K562 (cell line): Measurements from ENCODE around the gene TMEM63A. TPM values are rescaled to one million over a fixed set of nuclear protein-coding genes. Genes with fewer than 3 reads are reported as not detected.

Experiments
- ATAC-seq: fragments of 200-7000 bp; cut with Tn5 transposase; 3 replicates; pipeline ENCODE4 v1.9.1; 2020; ENCODE audit warnings: moderate library complexity
- BruUV-seq: library from RNA; stranded (reverse); fragments of 400-500 nt; replicated peaks from 2 replicates; lab custom pipeline; 2021; lab: Mats Ljungman, UMichigan
- CTCF ChIA-PET: fragments of 300-600 bp; formaldehyde crosslinking; extraction: SDS; loops from one replicate; lab custom pipeline; 2021; ENCODE audit warnings: low intra/inter-chr PET ratio; lab: Yijun Ruan, JAX
- POLR2A ChIA-PET: fragments of 300-600, 350-650 bp; sonication (Branson Sonifier 250); formaldehyde crosslinking; extraction: SDS; loops from one replicate; lab custom pipeline; 2021; ENCODE audit warnings: antibody characterized with exemption, inconsistent platforms; lab: Yijun Ruan, JAX
- DNase-seq, 4 experiments: peaks; one replicate each; pipeline versions ENCODE4 v3.0.0 to v3.0.0-alpha.2; 2011 to 2018; ENCODE audit warnings: low spot score in 3 of 4, mixed read lengths in 3 of 4; ENCODE audit errors: extremely low read depth in 1 of 4
- FAIRE-seq: peaks from 2 replicates; lab custom pipeline; 2011; peaks lifted over from hg19 to GRCh38; lab: Jason Lieb, UNC
- H2AFZ ChIP-seq: 2 replicates; pipeline ENCODE4 v1.6.0; 2011; ENCODE audit warnings: low read depth, low read length, control low read depth, inconsistent platforms
- H3K27ac ChIP-seq: fragments of 200-600 bp; 3 replicates; pipeline ENCODE4 v1.8.0; 2011; ENCODE audit warnings: low read depth, mild to moderate bottlenecking, control low read depth, inconsistent platforms, low read length, moderate library complexity, mixed read lengths; ENCODE audit errors: extremely low read depth
- H3K27me3 ChIP-seq, 2 experiments: fragments of 300-600 bp in 1 of 2; 2 replicates in 1 of 2; 3 replicates in 1 of 2; pipeline versions ENCODE4 v1.6.0 to v1.8.0; 2011; ENCODE audit warnings: inconsistent platforms in 2 of 2, low read length in 2 of 2, mild to moderate bottlenecking in 1 of 2, mixed read lengths in 1 of 2, moderate library complexity in 1 of 2; ENCODE audit not compliant: control insufficient read depth in 2 of 2, insufficient read depth in 2 of 2
- H3K36me3 ChIP-seq: fragments of 300-600 bp; 3 replicates; pipeline ENCODE4 v1.8.0; 2011; ENCODE audit warnings: mild to moderate bottlenecking, low read length, inconsistent platforms; ENCODE audit not compliant: control insufficient read depth, insufficient read depth
- H3K4me1 ChIP-seq, 2 experiments: fragments of 200-600 bp in 1 of 2; replicated peaks in 1 of 2; 2 replicates in 1 of 2; 3 replicates in 1 of 2; pipeline versions ENCODE4 v1.5.1 to v1.8.0; 2011; ENCODE audit warnings: inconsistent platforms in 2 of 2, low read length in 2 of 2, mild to moderate bottlenecking in 1 of 2, mixed read lengths in 1 of 2, moderate library complexity in 1 of 2; ENCODE audit not compliant: control insufficient read depth in 2 of 2, insufficient read depth in 2 of 2
- H3K4me2 ChIP-seq: 2 replicates; pipeline ENCODE4 v1.6.1; 2011; ENCODE audit warnings: low read length, control low read depth, inconsistent platforms, mixed read lengths; ENCODE audit not compliant: insufficient read depth
- H3K4me3 ChIP-seq: fragments of 200-600 bp; sonication (generic), shearing (Covaris generic); 2 replicates; pipeline ENCODE4 v1.5.1; 2016; ENCODE audit warnings: control low read depth, inconsistent platforms
- H3K79me2 ChIP-seq: fragments of 200-600 bp; 3 replicates; pipeline ENCODE4 v1.8.0; 2011; ENCODE audit warnings: low read length, inconsistent platforms; ENCODE audit not compliant: control insufficient read depth, insufficient read depth
- H3K9ac ChIP-seq, 2 experiments: 2 replicates each; pipeline versions ENCODE4 v1.6.0 to v1.6.1; 2011; ENCODE audit warnings: low read depth in 2 of 2, low read length in 2 of 2, control low read depth in 1 of 2, inconsistent platforms in 1 of 2, mild to moderate bottlenecking in 1 of 2, mixed read lengths in 1 of 2; ENCODE audit not compliant: insufficient read depth in 1 of 2
- H3K9me1 ChIP-seq: one replicate; pipeline ENCODE4 v1.6.0; 2011; ENCODE audit warnings: inconsistent platforms, mild to moderate bottlenecking, low read length, moderate library complexity; ENCODE audit not compliant: control insufficient read depth, insufficient read depth
- H3K9me3 ChIP-seq: replicated peaks from 2 replicates; pipeline ENCODE4 v1.5.1; 2011; ENCODE audit warnings: low read depth, low read length, inconsistent platforms; ENCODE audit not compliant: control insufficient read depth, insufficient read depth
- H4K20me1 ChIP-seq: replicated peaks from 2 replicates; pipeline ENCODE4 v1.6.1; 2011; ENCODE audit warnings: low read length, inconsistent platforms, mixed read lengths; ENCODE audit not compliant: control insufficient read depth, insufficient read depth
- ESRRB ChIP-seq: fragments of 250-450 bp; sonication (Bioruptor Pico); IDR thresholded peaks from 2 replicates; pipeline ENCODE4 v1.5.0; 2020; ENCODE audit warnings: mild to moderate bottlenecking, moderate library complexity, borderline replicate concordance
- SETDB1 ChIP-seq: IDR thresholded peaks from one replicate; pipeline ENCODE4 v1.6.1; 2012; ENCODE audit warnings: low read length, control low read depth, inconsistent platforms
- STAT6 ChIP-seq: sonication (generic); formaldehyde crosslinking; IDR thresholded peaks from 2 replicates; pipeline ENCODE4 v1.8.1; 2023; ENCODE audit warnings: mild to moderate bottlenecking, missing genetic modification reagents
- TRIM24 ChIP-seq, 2 experiments: fragments of 450-650 bp; IDR thresholded peaks; 2 replicates each; pipeline ENCODE4 v1.6.1; 2016
- YBX1 ChIP-seq: fragments of 450-650 bp; IDR thresholded peaks from 2 replicates; pipeline ENCODE4 v1.7.1; 2016; ENCODE audit warnings: mild to moderate bottlenecking
- ZEB2 ChIP-seq: fragments of 450-650 bp; IDR thresholded peaks from 2 replicates; pipeline ENCODE4 v1.6.1; 2016
- ZNF253 ChIP-seq: fragments of 250-450 bp; sonication (Bioruptor Pico); conservative IDR thresholded peaks from 2 replicates; pipeline ENCODE4 v1.6.1; 2021; ENCODE audit warnings: mild to moderate bottlenecking
- WGBS: fragments of 100-300 bp; shearing (Covaris generic); methylation state at CpG from one replicate; pipeline ENCODE4 v1.1.6; 2016; ENCODE audit warnings: low coverage, mixed read lengths; ENCODE audit not compliant: insufficient coverage; ENCODE audit errors: missing lambda C conversion rate; 5-methylcytosine and 5-hydroxymethylcytosine counted together
- in situ Hi-C: fragments of 300-500 bp; cut with MboI; formaldehyde crosslinking; loops from 4 replicates; pipeline ENCODE4 v1.15.0; 2018; ENCODE audit warnings: inconsistent platforms, mixed read lengths
- intact Hi-C: fragments of 100-400 bp; cut with micrococcal nuclease; formaldehyde crosslinking; loops from 2 replicates; pipeline ENCODE4 v1.14.2; 2022
- polyA plus RNA-seq, 8 experiments: library from polyadenylated mRNA; depleted of rRNA in 4 of 8; stranded (reverse) in 5 of 8; unstranded in 3 of 8; fragments of >200 nt; fragmentation: Nextera tagmentation in 2 of 8; fragmentation: Illumina TruSeq in 1 of 8; extraction: Ambion mirVana in 2 of 8; extraction: Trizol in 1 of 8; gene quantifications; 2 replicates each; pipeline versions ENCODE4 v1.2.1 to v1.2.3, GENCODE V29; 2011 to 2014; ENCODE audit warnings: inconsistent platforms in 1 of 8, missing spikeins in 1 of 8
- total RNA-seq, 7 experiments: library from RNA; depleted of rRNA in 6 of 7; stranded (reverse); fragments of >200 nt in 6 of 7; fragmentation: Illumina TruSeq in 2 of 7; extraction: Trizol in 2 of 7; gene quantifications; 2 replicates each; pipeline versions ENCODE4 v1.2.1 to v1.2.3, GENCODE V29; 2011 to 2021; ENCODE audit warnings: low replicate concordance in 1 of 7
- TF ChIP-seq, protein P1 (sequence below): fragments of 250-450 bp; sonication (Bioruptor Pico); IDR thresholded peaks from 2 replicates; pipeline ENCODE4 v1.5.0; 2021; ENCODE audit warnings: mild to moderate bottlenecking, borderline replicate concordance
- TF ChIP-seq, protein P2 (sequence below): fragments of 450-650 bp; IDR thresholded peaks from 2 replicates; pipeline ENCODE4 v1.7.0; 2016; ENCODE audit warnings: borderline replicate concordance

The TMEM63A gene
- total and polyA plus RNA-seq, 9 of the 15 experiments (the other 6 are each of a cell fraction or from before 2014, with no cell fraction given), result 2.0 to 54.6 (median 17.5) TPM

DNA sequence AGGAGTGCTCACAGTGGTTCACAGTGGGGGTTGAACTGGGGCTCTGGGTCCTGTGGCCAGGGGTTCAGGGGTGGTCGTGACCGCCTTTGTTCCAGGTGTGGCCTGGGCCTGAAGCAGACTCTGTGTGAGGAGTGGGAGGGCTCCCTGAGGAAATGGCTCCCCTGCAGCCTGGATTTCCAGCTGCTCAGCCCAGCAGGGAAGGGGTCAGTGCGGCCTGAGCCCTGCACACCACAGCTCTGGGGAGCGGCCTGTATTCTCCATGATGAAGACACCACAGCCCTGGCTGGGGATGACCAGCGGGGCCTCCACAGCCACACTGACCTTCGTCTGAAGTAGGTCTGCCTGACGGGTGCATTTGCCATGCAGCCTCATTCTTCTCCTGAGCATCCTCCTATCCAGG lies 25.2 kb upstream of the TMEM63A start:
- peak; percentile 21; the same call in 2 of the 3 replicates for ATAC-seq
- intact Hi-C loops, result no loop called here
- H3K9me3 ChIP-seq, result no peaks in the 10 kb centered on the region
- H3K4me3 ChIP-seq, result no peak overlapping the region
- whole genome bisulfite sequencing, result 65% methylated on average over 7 of the region's 7 CpGs
- no TSS peak for BruUV-seq
- H3K27ac ChIP-seq, result no peak overlapping the region
- no peaks in the 10 kb centered on the region for H3K27me3 ChIP-seq
- no peak for FAIRE-seq
- H3K4me2 ChIP-seq, result no peak overlapping the region
- TF ChIP-seq STAT6 (CRISPR knock-in tag), result no peak
- TF ChIP-seq, all 486 proteins: peak for 0
- no peaks in the 10 kb centered on the region for H3K79me2 ChIP-seq
- peak overlapping the region in 1 of 2 experiments; percentile 53; a peak in 2 of 4 replicates for H3K9ac ChIP-seq
- in situ Hi-C loops, result no loop called here
- H2AFZ ChIP-seq, result no peak overlapping the region
- H4K20me1 ChIP-seq, result no peaks in the 10 kb centered on the region
- no peak for DNase-seq
- H3K9me1 ChIP-seq, result no peaks in the 10 kb centered on the region
- H3K36me3 ChIP-seq, result no peaks in the 10 kb centered on the region
- ChIA-PET CTCF (no interaction called here), POLR2A (interaction anchor here (0.7 kb wide), 2 partner anchors 9 to 1519 kb away, joined by 3 to 4 read pairs; no protein-coding TSS in a partner anchor)
- H3K4me1 ChIP-seq, result peaks cover 0 to 10% of the 10 kb centered on the region in 2 experiments; a peak in 2 of 5 replicates

GRCh38 chr1:225906467-225906866 lies 24.3 kb upstream of the TMEM63A start:
- Histone ChIP-seq H3K9ac (peak overlapping the region in 1 of 2 experiments; percentile 53; a peak in 2 of 4 replicates), H3K27me3 (no peaks in the 10 kb centered on the region), H3K9me1 (no peaks in the 10 kb centered on the region), H3K36me3 (no peaks in the 10 kb centered on the region), H3K27ac (no peak overlapping the region), H3K4me3 (no peak overlapping the region), H3K4me2 (no peak overlapping the region), H4K20me1 (no peaks in the 10 kb centered on the region), H3K4me1 (peaks cover 0 to 9% of the 10 kb centered on the region in 2 experiments; a peak in 2 of 5 replicates), H3K79me2 (no peaks in the 10 kb centered on the region), H2AFZ (no peak overlapping the region), H3K9me3 (no peaks in the 10 kb centered on the region)
- intact Hi-C loops, result no loop called here
- no peak for DNase-seq
- WGBS, result 71% methylated on average over 6 of the region's 6 CpGs
- peak; percentile 12; the same call in 1 of the 3 replicates for ATAC-seq
- no TSS peak for BruUV-seq
- ChIA-PET POLR2A (interaction anchor here (0.7 to 1.7 kb wide), 5 partner anchors 10 to 81 kb away, joined by 3 to 9 read pairs (median 3); no protein-coding TSS in a partner anchor), CTCF (no interaction called here)
- in situ Hi-C loops, result no loop called here
- FAIRE-seq, result no peak
- no peak for TF ChIP-seq YBX1
- TF ChIP-seq ESRRB (CRISPR knock-in tag), result no peak
- TF ChIP-seq, protein P1, sequence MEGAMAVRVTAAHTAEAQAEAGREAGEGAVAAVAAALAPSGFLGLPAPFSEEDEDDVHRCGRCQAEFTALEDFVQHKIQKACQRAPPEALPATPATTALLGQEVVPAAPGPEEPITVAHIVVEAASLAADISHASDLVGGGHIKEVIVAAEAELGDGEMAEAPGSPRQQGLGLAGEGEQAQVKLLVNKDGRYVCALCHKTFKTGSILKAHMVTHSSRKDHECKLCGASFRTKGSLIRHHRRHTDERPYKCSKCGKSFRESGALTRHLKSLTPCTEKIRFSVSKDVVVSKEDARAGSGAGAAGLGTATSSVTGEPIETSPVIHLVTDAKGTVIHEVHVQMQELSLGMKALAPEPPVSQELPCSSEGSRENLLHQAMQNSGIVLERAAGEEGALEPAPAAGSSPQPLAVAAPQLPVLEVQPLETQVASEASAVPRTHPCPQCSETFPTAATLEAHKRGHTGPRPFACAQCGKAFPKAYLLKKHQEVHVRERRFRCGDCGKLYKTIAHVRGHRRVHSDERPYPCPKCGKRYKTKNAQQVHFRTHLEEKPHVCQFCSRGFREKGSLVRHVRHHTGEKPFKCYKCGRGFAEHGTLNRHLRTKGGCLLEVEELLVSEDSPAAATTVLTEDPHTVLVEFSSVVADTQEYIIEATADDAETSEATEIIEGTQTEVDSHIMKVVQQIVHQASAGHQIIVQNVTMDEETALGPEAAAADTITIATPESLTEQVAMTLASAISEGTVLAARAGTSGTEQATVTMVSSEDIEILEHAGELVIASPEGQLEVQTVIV (CRISPR knock-in tag), result no peak
- TF ChIP-seq, protein P2, sequence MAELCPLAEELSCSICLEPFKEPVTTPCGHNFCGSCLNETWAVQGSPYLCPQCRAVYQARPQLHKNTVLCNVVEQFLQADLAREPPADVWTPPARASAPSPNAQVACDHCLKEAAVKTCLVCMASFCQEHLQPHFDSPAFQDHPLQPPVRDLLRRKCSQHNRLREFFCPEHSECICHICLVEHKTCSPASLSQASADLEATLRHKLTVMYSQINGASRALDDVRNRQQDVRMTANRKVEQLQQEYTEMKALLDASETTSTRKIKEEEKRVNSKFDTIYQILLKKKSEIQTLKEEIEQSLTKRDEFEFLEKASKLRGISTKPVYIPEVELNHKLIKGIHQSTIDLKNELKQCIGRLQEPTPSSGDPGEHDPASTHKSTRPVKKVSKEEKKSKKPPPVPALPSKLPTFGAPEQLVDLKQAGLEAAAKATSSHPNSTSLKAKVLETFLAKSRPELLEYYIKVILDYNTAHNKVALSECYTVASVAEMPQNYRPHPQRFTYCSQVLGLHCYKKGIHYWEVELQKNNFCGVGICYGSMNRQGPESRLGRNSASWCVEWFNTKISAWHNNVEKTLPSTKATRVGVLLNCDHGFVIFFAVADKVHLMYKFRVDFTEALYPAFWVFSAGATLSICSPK, result no peak
- TF ChIP-seq SETDB1, result no peak
- TF ChIP-seq ZNF253 (CRISPR knock-in tag), result no peak
- TF ChIP-seq ZEB2, result no peak
- TF ChIP-seq TRIM24 (IDR thresholded peaks at IDR 0.05), result no peak
